GM12873 (cell line): ENCODE data around the gene TSPAN4.

Source experiments
- TF ChIP-seq, protein P1 (sequence below): IDR thresholded peaks from 2 replicates; pipeline ENCODE4 v1.5.1; 2012; ENCODE audit warnings: low read depth, mild to moderate bottlenecking, moderate library complexity, low read length, control low read depth; ENCODE audit not compliant: insufficient read depth; ENCODE audit errors: missing control alignments

The TSPAN4 gene

DNA sequence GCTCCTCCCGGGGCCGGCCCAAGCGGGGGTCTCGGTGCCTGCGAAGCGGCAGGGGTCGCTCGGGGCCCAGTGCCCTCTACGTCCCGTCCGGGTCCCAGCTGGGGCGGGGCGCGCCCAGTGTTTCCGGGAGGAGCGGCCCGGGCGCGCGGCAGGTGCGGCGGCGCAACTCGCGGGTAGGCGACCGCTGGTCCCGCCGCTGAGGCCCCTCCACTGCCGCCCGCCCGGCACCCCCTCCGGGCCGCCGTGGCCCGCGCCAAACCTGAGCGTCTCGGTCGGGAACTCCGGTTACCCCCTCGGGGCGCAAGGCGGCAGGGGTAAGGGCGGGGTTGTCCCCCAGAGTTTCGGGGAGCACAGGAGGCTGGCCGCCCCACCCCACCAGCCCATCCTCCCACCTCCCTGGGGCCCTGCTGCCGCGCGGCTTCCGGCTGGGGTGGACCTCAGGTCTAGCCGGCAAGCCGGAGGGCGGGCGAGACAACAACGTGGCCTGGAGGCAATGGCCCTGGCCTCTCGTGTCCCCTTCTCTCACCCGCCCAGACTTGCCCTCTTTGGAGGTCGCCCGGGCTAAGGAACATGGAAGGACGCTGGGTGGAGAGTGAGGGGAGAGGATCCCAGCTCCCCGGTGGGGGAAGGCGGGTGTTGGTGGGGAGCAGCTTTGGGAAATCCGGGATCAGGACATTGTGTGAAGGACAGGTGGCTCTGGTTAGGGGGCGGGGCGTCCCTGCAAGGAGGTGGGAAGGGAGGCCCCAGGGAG lies 15.3 kb upstream of the TSPAN4 start:
- TF ChIP-seq, protein P1, sequence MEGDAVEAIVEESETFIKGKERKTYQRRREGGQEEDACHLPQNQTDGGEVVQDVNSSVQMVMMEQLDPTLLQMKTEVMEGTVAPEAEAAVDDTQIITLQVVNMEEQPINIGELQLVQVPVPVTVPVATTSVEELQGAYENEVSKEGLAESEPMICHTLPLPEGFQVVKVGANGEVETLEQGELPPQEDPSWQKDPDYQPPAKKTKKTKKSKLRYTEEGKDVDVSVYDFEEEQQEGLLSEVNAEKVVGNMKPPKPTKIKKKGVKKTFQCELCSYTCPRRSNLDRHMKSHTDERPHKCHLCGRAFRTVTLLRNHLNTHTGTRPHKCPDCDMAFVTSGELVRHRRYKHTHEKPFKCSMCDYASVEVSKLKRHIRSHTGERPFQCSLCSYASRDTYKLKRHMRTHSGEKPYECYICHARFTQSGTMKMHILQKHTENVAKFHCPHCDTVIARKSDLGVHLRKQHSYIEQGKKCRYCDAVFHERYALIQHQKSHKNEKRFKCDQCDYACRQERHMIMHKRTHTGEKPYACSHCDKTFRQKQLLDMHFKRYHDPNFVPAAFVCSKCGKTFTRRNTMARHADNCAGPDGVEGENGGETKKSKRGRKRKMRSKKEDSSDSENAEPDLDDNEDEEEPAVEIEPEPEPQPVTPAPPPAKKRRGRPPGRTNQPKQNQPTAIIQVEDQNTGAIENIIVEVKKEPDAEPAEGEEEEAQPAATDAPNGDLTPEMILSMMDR, result no peak

GRCh38 chr11:827897-828192 lies 14.8 kb upstream of the TSPAN4 start, which contains the start of gene CRACR2B:
TSS of gene CRACR2B (plus strand) at chr11:827919. CDS start at chr11:828608, 689 bp downstream.
- TF ChIP-seq, protein P1, result no peak

- TF ChIP-seq, protein P1, result no peak
Observed at GRCh38 chr11:828506-829175, 14.0 kb upstream of the TSPAN4 start.

DNA sequence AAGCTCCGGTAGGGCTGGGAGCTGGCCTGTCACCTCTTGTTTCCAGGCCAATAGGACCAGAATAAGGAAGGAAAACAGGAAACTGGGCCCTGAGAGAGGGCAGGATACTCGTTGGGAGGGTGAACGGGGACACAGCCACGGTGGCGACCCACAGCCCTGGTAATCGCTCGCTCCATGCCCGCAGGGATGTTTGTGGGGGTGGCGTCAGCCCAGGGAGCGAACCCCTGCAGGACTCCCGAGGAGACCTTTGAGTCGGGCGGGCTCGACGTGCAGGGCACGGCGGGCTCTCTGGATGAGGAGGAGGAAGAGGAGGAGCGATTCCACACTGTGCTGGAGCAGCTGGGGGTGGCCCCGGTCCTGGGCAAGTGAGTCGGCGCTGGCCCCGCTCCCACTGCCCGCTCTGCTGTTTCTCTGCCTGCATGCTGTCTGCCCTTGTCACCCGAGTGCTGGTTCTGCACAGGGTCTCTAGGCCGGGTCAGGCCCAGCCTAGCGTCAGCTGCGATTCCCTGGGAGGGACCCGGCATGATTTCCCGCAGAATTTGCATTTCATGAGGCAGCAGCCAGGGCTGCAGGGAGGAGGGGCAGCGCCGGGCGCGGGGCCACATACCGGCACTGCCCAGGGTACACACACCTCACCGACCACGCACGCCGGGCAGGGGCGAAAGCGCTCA lies 13.3 kb upstream of the TSPAN4 start:
- TF ChIP-seq, protein P1, result no peak

DNA sequence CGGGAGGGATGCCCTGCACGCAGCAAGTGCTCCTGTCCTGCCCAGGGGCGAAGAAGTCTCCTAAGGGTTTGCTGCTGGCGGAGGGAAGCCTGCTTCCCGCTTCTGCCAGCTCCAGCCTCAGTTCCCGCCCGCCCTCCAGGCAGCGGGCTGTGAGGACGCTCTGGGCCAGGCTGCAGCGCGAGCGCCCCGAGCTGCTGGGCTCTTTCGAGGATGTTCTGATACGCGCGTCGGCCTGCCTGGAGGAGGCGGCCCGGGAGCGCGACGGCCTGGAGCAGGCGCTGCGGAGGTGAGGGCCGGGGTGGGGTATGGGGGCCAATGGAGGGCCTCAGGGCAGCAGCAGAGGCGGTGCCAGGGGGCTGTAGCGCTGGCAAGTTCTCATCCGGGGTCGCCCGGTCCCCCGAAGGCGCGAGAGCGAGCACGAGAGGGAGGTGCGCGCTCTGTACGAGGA lies 12.8 kb upstream of the TSPAN4 start:
- TF ChIP-seq, protein P1, result no peak

DNA sequence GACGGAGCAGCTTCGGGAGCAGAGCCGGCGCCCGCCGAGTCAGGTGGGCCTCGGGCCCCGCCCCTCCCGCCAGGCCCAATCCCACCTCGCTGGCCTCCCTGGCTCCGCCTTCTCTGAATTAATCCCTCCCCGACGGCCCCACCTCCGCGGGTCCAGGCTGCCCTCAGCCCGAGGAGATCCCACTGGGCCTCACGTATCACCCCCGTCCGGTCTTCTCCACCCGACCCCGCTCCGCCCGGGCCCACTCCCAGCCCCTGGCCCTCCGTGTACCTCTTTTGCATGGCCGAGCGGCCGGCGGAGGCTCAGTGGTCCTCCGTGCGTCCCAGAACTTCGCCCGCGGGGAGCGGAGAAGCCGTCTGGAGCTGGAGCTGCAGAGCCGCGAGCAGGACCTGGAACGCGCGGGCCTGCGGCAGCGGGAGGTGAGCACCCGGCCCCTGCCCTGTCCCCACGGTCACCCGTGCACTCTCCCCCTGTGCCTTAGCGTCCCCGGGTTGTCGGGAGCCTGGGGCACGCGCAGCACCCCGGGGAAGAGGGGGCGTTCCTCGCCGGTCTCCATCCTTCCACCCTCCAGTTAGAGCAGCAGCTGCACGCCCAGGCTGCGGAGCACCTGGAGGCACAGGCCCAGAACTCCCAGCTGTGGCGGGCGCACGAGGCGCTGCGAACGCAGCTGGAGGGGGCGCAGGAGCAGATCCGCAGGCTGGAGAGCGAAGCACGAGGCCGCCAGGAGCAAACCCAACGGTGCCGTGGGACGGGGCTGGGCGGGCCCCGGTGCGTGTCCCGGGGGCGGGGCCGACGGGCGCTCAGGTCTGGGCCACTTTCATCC lies 12.1 kb upstream of the TSPAN4 start:
- TF ChIP-seq, protein P1, result no peak
